ENCODE results near the gene EGFLAM. TPM values are rescaled to one million over a fixed set of nuclear protein-coding genes. Genes with fewer than 3 reads are reported as not detected.

Gene EGFLAM
- total and polyA plus RNA-seq, 2 donors (not counting 3 experiments of a cell fraction or from before 2014, with no cell fraction given): 1.2 to 2.7 TPM

- DNase-seq (ENCODE audit: low read depth, low spot score): no peak
- CTCF ChIA-PET: interaction anchor here (1.4 to 2.5 kb wide), 3 partner anchors 11 to 431 kb away, joined by 3 to 13 read pairs (median 6); no protein-coding TSS in a partner anchor
- no peak overlapping the region for H3K4me3 ChIP-seq (replicated peaks in 1 of 3; ENCODE audit: insufficient read depth in 1 of 3, low read depth in 1 of 3, low read length in 3 of 3)
- peaks cover 2% of the 10 kb centered on the region in 2 experiments for H3K27me3 ChIP-seq (ENCODE audit: control insufficient read depth in 2 of 2, insufficient read depth in 2 of 2, low read length in 2 of 2)
- H3K4me1 ChIP-seq (ENCODE audit: control insufficient read depth, extremely low read depth, insufficient read depth, low read length): no peaks in the 10 kb centered on the region
- intact Hi-C loops (cut with micrococcal nuclease): no loop called here
- no peak for FAIRE-seq
- dilution Hi-C loops (cut with MboI; ENCODE audit: extremely low pct_ligation_motif_present, low sequenced_read_pairs): no loop called here
- H3K36me3 ChIP-seq (ENCODE audit: control insufficient read depth in 2 of 2, extremely low read depth in 1 of 2, insufficient read depth in 2 of 2, low read length in 2 of 2): no peaks in the 10 kb centered on the region
- H3K9ac ChIP-seq (replicated peaks; ENCODE audit: extremely low read depth, insufficient read depth, low read length): no peak overlapping the region
- H3K9me3 ChIP-seq (replicated peaks; ENCODE audit: control insufficient read depth, insufficient read depth, low read length): no peaks in the 10 kb centered on the region
- no peak overlapping the region for H2AFZ ChIP-seq (ENCODE audit: low read depth, low read length)
- no TSS peak for BruUV-seq (replicated peaks)
- H3K27ac ChIP-seq (ENCODE audit: insufficient read depth, low read depth, low read length): no peak overlapping the region
- H4K20me1 ChIP-seq (replicated peaks; ENCODE audit: control insufficient read depth, extremely low read depth, insufficient read depth, low read length): no peaks in the 10 kb centered on the region
- no peaks in the 10 kb centered on the region for H3K9me1 ChIP-seq (replicated peaks; ENCODE audit: control insufficient read depth, extremely low read depth, insufficient read depth, low read length)
- POLR2A ChIA-PET: no interaction called here
- H3K79me2 ChIP-seq (ENCODE audit: control insufficient read depth, insufficient read depth, low read length): no peaks in the 10 kb centered on the region
- no peak overlapping the region for H3K4me2 ChIP-seq (ENCODE audit: insufficient read depth, low read length)
- TF ChIP-seq GATA2 (IDR thresholded peaks at IDR 0.05; ENCODE audit: insufficient read depth, insufficient read length, low read depth, low read length) (no peak), MYC (IDR thresholded peaks at IDR 0.05; ENCODE audit: low read depth, low read length) (no peak), JUN (IDR thresholded peaks at IDR 0.05; ENCODE audit: borderline replicate concordance, insufficient read depth, insufficient read length, low read depth) (no peak), FOS (IDR thresholded peaks at IDR 0.05; ENCODE audit: borderline replicate concordance, insufficient read depth, low read length) (no peak)
These were observed 120.2 kb downstream of the EGFLAM start for GRCh38 chr5:38378579-38378978.

GRCh38 chr5:38379350-38379937, 121.1 kb downstream of the EGFLAM start:
- no peak overlapping the region for H2AFZ ChIP-seq (ENCODE audit: low read depth, low read length)
- no peaks in the 10 kb centered on the region for H3K4me1 ChIP-seq (ENCODE audit: control insufficient read depth, extremely low read depth, insufficient read depth, low read length)
- no peaks in the 10 kb centered on the region for H3K9me1 ChIP-seq (replicated peaks; ENCODE audit: control insufficient read depth, extremely low read depth, insufficient read depth, low read length)
- POLR2A ChIA-PET: no interaction called here
- DNase-seq (ENCODE audit: low read depth, low spot score) (no peak), FAIRE-seq (no peak)
- dilution Hi-C loops (cut with MboI; ENCODE audit: extremely low pct_ligation_motif_present, low sequenced_read_pairs) (no loop called here), intact Hi-C loops (cut with micrococcal nuclease) (no loop called here)
- H3K36me3 ChIP-seq (ENCODE audit: control insufficient read depth in 2 of 2, extremely low read depth in 1 of 2, insufficient read depth in 2 of 2, low read length in 2 of 2): no peaks in the 10 kb centered on the region
- no peak overlapping the region for H3K9ac ChIP-seq (replicated peaks; ENCODE audit: extremely low read depth, insufficient read depth, low read length)
- no TSS peak for BruUV-seq (replicated peaks)
- H3K4me2 ChIP-seq (ENCODE audit: insufficient read depth, low read length): no peak overlapping the region
- TF ChIP-seq POLR2AphosphoS5 (IDR thresholded peaks at IDR 0.05; ENCODE audit: insufficient read depth, low read depth, low read length) (no peak), CTCF (IDR thresholded peaks at IDR 0.05; ENCODE audit: extremely low read depth in 1 of 2, insufficient read depth in 1 of 2, low read depth in 1 of 2, low read length in 2 of 2) (no peak), JUN (IDR thresholded peaks at IDR 0.05; ENCODE audit: borderline replicate concordance, insufficient read depth, insufficient read length, low read depth) (no peak), GATA2 (IDR thresholded peaks at IDR 0.05; ENCODE audit: insufficient read depth, insufficient read length, low read depth, low read length) (no peak), EZH2 (IDR thresholded peaks at IDR 0.05; ENCODE audit: borderline replicate concordance, low read depth, low read length, severe bottlenecking) (no peak), MAX (IDR thresholded peaks at IDR 0.05; ENCODE audit: insufficient read depth, insufficient read length) (no peak), FOS (IDR thresholded peaks at IDR 0.05; ENCODE audit: borderline replicate concordance, insufficient read depth, low read length) (no peak), POLR2A (IDR thresholded peaks at IDR 0.05; ENCODE audit: low read depth, low read length) (no peak), MYC (IDR thresholded peaks at IDR 0.05; ENCODE audit: low read depth, low read length) (no peak)
- H3K4me3 ChIP-seq (replicated peaks in 1 of 3; ENCODE audit: insufficient read depth in 1 of 3, low read depth in 1 of 3, low read length in 3 of 3): no peak overlapping the region
- H4K20me1 ChIP-seq (replicated peaks; ENCODE audit: control insufficient read depth, extremely low read depth, insufficient read depth, low read length): no peaks in the 10 kb centered on the region
- no peaks in the 10 kb centered on the region for H3K9me3 ChIP-seq (replicated peaks; ENCODE audit: control insufficient read depth, insufficient read depth, low read length)
- peaks cover 2% of the 10 kb centered on the region in 2 experiments for H3K27me3 ChIP-seq (ENCODE audit: control insufficient read depth in 2 of 2, insufficient read depth in 2 of 2, low read length in 2 of 2)
- H3K79me2 ChIP-seq (ENCODE audit: control insufficient read depth, insufficient read depth, low read length): no peaks in the 10 kb centered on the region
- CTCF ChIA-PET: interaction anchor here (2.5 to 6.8 kb wide), 2 partner anchors 62 to 430 kb away, joined by 13 to 184 read pairs; no protein-coding TSS in a partner anchor
- no peak overlapping the region for H3K27ac ChIP-seq (ENCODE audit: insufficient read depth, low read depth, low read length)
